Large intestine (tissue), 12 donors: Measurements from ENCODE around the gene RRAGC. TPM values are rescaled to one million over a fixed set of nuclear protein-coding genes. Genes with fewer than 3 reads are reported as not detected.

ENCODE experiments used
- DNase-seq, 2 donors: peaks; one replicate each; pipeline versions ENCODE4 v3.0.0 to v3.0.0-alpha.2; 2013
- H3K27ac ChIP-seq: one replicate; pipeline ENCODE4 v1.5.1; 2013; ENCODE audit warnings: low read length
- H3K27me3 ChIP-seq: 2 replicates; pipeline ENCODE4 v1.6.1; 2013; ENCODE audit warnings: low read length; ENCODE audit not compliant: control insufficient read depth, insufficient read depth
- H3K36me3 ChIP-seq: 2 replicates; pipeline ENCODE4 v1.6.1; 2013; ENCODE audit warnings: low read length; ENCODE audit not compliant: control insufficient read depth, insufficient read depth
- H3K4me1 ChIP-seq: one replicate; pipeline ENCODE4 v1.6.1; 2013; ENCODE audit warnings: low read length; ENCODE audit not compliant: control insufficient read depth, insufficient read depth
- H3K4me3 ChIP-seq: one replicate; pipeline ENCODE4 v1.5.1; 2013; ENCODE audit warnings: low read length
- H3K9me3 ChIP-seq: one replicate; pipeline ENCODE4 v1.6.1; 2013; ENCODE audit warnings: mild to moderate bottlenecking, low read depth, low read length, moderate library complexity; ENCODE audit not compliant: control insufficient read depth
- WGBS: methylation state at CpG from one replicate; pipeline ENCODE4 v1.1.5; 2013; ENCODE audit warnings: low lambda C conversion rate; ENCODE audit not compliant: insufficient coverage; 5-methylcytosine and 5-hydroxymethylcytosine counted together
- long read RNA-seq, 11 donors: transcript quantifications; one replicate each; lab custom pipeline, GENCODE V29; 2026
- polyA plus RNA-seq: library from polyadenylated mRNA; unstranded; fragments of 120-200 nt; gene quantifications from one replicate; pipeline ENCODE4 v1.2.1, GENCODE V29; 2013

The RRAGC gene
- polyA plus RNA-seq: 28.6 TPM
- long read RNA-seq, donor 1, transcript RRAGC-201 (7 exons, 2,732 nt): major isoform, 7 of 8 reads
- long read RNA-seq, donor 1, partial matches to known transcripts: 0 of 8 reads
- long read RNA-seq, donor 1, other reads (novel, unspliced or antisense): 0 of 8 reads
- long read RNA-seq, donor 2, transcript RRAGC-201 (7 exons, 2,732 nt): major isoform, 16 of 17 reads
- long read RNA-seq, donor 2, partial matches to known transcripts: 0 of 17 reads
- long read RNA-seq, donor 2, other reads (novel, unspliced or antisense): 0 of 17 reads
- long read RNA-seq, donor 3: 0 reads
- long read RNA-seq, donor 4, partial matches to known transcripts: 0 of 3 reads
- long read RNA-seq, donor 4, other reads (novel, unspliced or antisense): 0 of 3 reads
- long read RNA-seq, donor 5, transcript RRAGC-201 (7 exons, 2,732 nt): major isoform, 8 of 8 reads
- long read RNA-seq, donor 5, partial matches to known transcripts: 0 of 8 reads
- long read RNA-seq, donor 5, other reads (novel, unspliced or antisense): 0 of 8 reads
- long read RNA-seq, donor 6, transcript RRAGC-201 (7 exons, 2,732 nt): major isoform, 14 of 17 reads
- long read RNA-seq, donor 6, partial matches to known transcripts: 0 of 17 reads
- long read RNA-seq, donor 6, other reads (novel, unspliced or antisense): 0 of 17 reads
- long read RNA-seq, donor 7, partial matches to known transcripts: 0 of 6 reads
- long read RNA-seq, donor 7, other reads (novel, unspliced or antisense): 0 of 6 reads
- long read RNA-seq, donor 8, transcript RRAGC-201 (7 exons, 2,732 nt): major isoform, 13 of 16 reads
- long read RNA-seq, donor 8, partial matches to known transcripts: 0 of 16 reads
- long read RNA-seq, donor 8, other reads (novel, unspliced or antisense): 0 of 16 reads
- long read RNA-seq, donor 9, transcript RRAGC-201 (7 exons, 2,732 nt): major isoform, 10 of 11 reads
- long read RNA-seq, donor 9, partial matches to known transcripts: 0 of 11 reads
- long read RNA-seq, donor 9, other reads (novel, unspliced or antisense): 0 of 11 reads
- long read RNA-seq, donor 10, transcript RRAGC-201 (7 exons, 2,732 nt): major isoform, 14 of 27 reads
- long read RNA-seq, donor 10, partial matches to known transcripts: 12 of 27 reads
- long read RNA-seq, donor 10, other reads (novel, unspliced or antisense): 0 of 27 reads
- long read RNA-seq, donor 11, transcript RRAGC-201 (7 exons, 2,732 nt): major isoform, 13 of 13 reads
- long read RNA-seq, donor 11, partial matches to known transcripts: 0 of 13 reads
- long read RNA-seq, donor 11, other reads (novel, unspliced or antisense): 0 of 13 reads

GRCh38 chr1:38859561-38860453 is at the start of gene RRAGC:
TSS of gene RRAGC (minus strand) at chr1:38859772. CDS start at chr1:38859646, 126 bp downstream.
- peak; percentile 98 to 99 for DNase-seq
- H3K4me3 ChIP-seq: peak within 1 kb of the TSS; percentile 97
- no peaks in the 10 kb centered on the region for H3K9me3 ChIP-seq
- peaks cover 12% of the 10 kb centered on the region for H3K4me1 ChIP-seq
- peak within 1 kb of the TSS; percentile 80 for H3K27ac ChIP-seq
- H3K36me3 ChIP-seq: peaks cover 19% of the 10 kb centered on the region
- H3K27me3 ChIP-seq: no peaks in the 10 kb centered on the region
- no CpG with 5 or more reads among the region's 70 CpGs for WGBS

- Histone ChIP-seq H3K27me3 (no peaks in the 10 kb centered on the region), H3K4me1 (no peaks in the 10 kb centered on the region), H3K27ac (no peak overlapping the region), H3K4me3 (no peak overlapping the region), H3K9me3 (peaks cover 3% of the 10 kb centered on the region), H3K36me3 (no peaks in the 10 kb centered on the region)
- no CpG with 5 or more reads among the region's 13 CpGs for WGBS
- no peak for DNase-seq
Measured at GRCh38 chr1:38908821-38909220, 49.2 kb upstream of the RRAGC start.

- WGBS: no CpG with 5 or more reads among the region's 2 CpGs
Measured at GRCh38 chr1:38905985-38906384, 46.4 kb upstream of the RRAGC start.

GRCh38 chr1:38899560-38899959 is 40.0 kb upstream of the RRAGC start:
- peak; percentile 26 to 52 for DNase-seq
- WGBS: no CpG with 5 or more reads among the region's 4 CpGs
- Histone ChIP-seq H3K4me3 (no peak overlapping the region), H3K27ac (no peak overlapping the region), H3K9me3 (no peaks in the 10 kb centered on the region), H3K27me3 (no peaks in the 10 kb centered on the region), H3K36me3 (no peaks in the 10 kb centered on the region), H3K4me1 (peaks cover 3% of the 10 kb centered on the region)

More at GRCh38 chr1:38905985-38906384, 46.4 kb upstream of the RRAGC start:
- Histone ChIP-seq H3K27me3 (no peaks in the 10 kb centered on the region), H3K36me3 (no peaks in the 10 kb centered on the region), H3K27ac (no peak overlapping the region), H3K4me1 (no peaks in the 10 kb centered on the region), H3K4me3 (no peak overlapping the region), H3K9me3 (peaks cover 3% of the 10 kb centered on the region)
- no peak for DNase-seq

GRCh38 chr1:38898653-38899230 is 39.2 kb upstream of the RRAGC start:
- Histone ChIP-seq H3K27me3 (no peaks in the 10 kb centered on the region), H3K27ac (no peak overlapping the region), H3K4me3 (no peak overlapping the region), H3K9me3 (no peaks in the 10 kb centered on the region), H3K36me3 (no peaks in the 10 kb centered on the region), H3K4me1 (peaks cover 3% of the 10 kb centered on the region)
- no peak for DNase-seq

- WGBS: no CpG with 5 or more reads among the region's 2 CpGs
- no peak for DNase-seq
Measured at GRCh38 chr1:38896169-38896568, 36.6 kb upstream of the RRAGC start.

GRCh38 chr1:38892976-38893375 is 33.4 kb upstream of the RRAGC start:
- Histone ChIP-seq H3K4me1 (no peaks in the 10 kb centered on the region), H3K36me3 (no peaks in the 10 kb centered on the region), H3K9me3 (no peaks in the 10 kb centered on the region), H3K4me3 (no peak overlapping the region), H3K27me3 (no peaks in the 10 kb centered on the region), H3K27ac (no peak overlapping the region)
- no CpG with 5 or more reads among the region's 1 CpG for WGBS
- no peak for DNase-seq

More at GRCh38 chr1:38896169-38896568, 36.6 kb upstream of the RRAGC start:
- Histone ChIP-seq H3K4me1 (peaks cover 3% of the 10 kb centered on the region), H3K36me3 (no peaks in the 10 kb centered on the region), H3K9me3 (no peaks in the 10 kb centered on the region), H3K27ac (no peak overlapping the region), H3K27me3 (no peaks in the 10 kb centered on the region), H3K4me3 (no peak overlapping the region)

GRCh38 chr1:38891753-38892152 is 32.2 kb upstream of the RRAGC start:
- H3K27me3 ChIP-seq: no peaks in the 10 kb centered on the region
- no peak for DNase-seq
- H3K27ac ChIP-seq: no peak overlapping the region
- H3K9me3 ChIP-seq: no peaks in the 10 kb centered on the region
- no peaks in the 10 kb centered on the region for H3K36me3 ChIP-seq
- no CpG with 5 or more reads among the region's 1 CpG for WGBS
- no peaks in the 10 kb centered on the region for H3K4me1 ChIP-seq
- no peak overlapping the region for H3K4me3 ChIP-seq

GRCh38 chr1:38889589-38889988 is 30.0 kb upstream of the RRAGC start:
- Histone ChIP-seq H3K36me3 (no peaks in the 10 kb centered on the region), H3K4me3 (no peak overlapping the region), H3K4me1 (no peaks in the 10 kb centered on the region), H3K27ac (no peak overlapping the region), H3K27me3 (no peaks in the 10 kb centered on the region), H3K9me3 (no peaks in the 10 kb centered on the region)
- no peak for DNase-seq
- WGBS: 78% methylated on average over 1 of the region's 5 CpGs
